Activated CD4-positive, alpha-beta T cell treated with anti-CD3 and anti-CD28 coated beads, Interleukin-2, amount 50 U/mL, for 48 hours (primary cell): Measurements from ENCODE around the gene NKX6-2.
"Not testable (repeated sequence)": the region's sequence is repeated elsewhere in the genome, so short reads cannot be mapped to it uniquely, and the experiment has no call there.

Source experiments
- DNase-seq, 2 experiments: peaks; one replicate each; pipeline ENCODE4 v3.0.0-alpha.2; 2020

The NKX6-2 gene

DNA sequence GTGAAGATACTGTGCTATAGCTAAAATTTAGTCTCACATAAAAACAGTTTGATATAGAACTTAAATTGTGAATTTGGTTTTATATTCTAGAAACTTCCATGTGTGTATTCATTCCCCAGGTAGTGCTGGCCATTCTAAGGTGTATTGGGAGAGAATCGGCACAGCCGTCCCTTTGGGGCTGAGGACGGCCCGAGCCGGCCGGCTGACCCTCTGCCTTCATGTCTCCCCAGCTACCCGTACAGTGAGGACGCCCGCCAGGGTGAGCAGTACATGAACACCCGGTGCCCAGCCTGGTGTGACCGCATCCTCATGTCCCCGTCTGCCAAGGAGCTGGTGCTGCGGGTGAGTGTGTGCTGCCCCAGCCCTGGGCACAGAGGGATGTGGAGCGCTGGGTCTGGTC, 8.5 kb downstream of the NKX6-2 start:
- no peak for DNase-seq

GRCh38 chr10:132776821-132777220, 9.1 kb downstream of the NKX6-2 start:
- DNase-seq: no peak

DNA sequence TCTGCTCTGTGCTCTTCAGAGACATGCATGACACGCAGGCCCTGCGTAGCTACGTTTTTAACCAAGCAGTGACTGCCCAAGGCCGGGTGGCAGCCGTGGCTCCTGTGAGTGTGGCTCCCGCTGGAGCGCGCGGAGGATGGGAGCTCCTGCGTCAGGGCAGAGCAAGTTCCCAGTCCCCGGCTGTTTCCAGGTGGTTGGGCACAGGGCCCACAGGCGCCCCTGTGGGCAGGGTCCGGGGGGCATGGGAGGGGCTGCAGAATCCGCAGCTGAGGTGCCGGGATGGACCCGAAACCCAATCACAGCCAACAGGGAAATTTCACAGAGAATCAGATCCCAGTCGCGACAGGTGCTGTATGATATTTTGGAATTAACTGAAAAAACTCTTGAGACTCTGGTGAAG, 9.8 kb downstream of the NKX6-2 start:
- DNase-seq: no peak

- no peak for DNase-seq
Measured at GRCh38 chr10:132774902-132775863, 10.8 kb downstream of the NKX6-2 start.

DNA sequence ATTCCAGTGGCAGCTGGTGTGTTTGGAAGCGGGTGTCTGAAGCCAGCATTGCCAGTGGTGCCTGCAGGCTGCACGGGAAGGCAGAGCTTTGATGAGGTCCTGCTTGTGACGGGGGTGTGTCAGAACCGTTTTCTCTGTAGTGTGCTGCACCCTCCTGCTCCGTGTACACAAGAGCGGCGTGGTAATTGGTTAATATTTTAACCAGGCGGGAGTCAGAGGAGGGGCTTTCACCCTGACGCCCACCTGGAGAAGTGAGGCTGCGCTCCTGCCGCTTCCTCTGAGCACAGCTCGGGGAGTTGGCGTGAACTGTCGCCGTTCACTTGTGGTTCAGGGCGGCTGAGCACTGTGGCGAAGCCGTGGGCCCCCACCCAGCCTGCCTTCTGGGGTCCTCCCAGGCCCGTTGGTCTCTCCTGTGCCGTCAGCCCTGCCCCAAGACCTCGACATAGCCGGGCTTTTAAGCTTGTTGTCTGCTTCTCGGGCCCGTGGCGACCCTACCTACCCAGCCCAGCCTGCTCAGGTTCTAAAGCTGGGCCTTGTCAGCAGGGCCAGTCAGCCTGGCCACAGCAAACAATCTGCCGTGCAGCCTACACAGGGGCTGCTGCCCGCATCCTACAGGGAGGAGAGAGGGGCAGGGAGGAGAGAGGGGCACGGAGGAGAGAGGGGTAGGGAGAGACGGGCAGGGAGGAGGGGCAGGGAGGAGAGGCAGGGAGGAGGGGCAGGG, 11.6 kb downstream of the NKX6-2 start:
- DNase-seq: no peak

DNA sequence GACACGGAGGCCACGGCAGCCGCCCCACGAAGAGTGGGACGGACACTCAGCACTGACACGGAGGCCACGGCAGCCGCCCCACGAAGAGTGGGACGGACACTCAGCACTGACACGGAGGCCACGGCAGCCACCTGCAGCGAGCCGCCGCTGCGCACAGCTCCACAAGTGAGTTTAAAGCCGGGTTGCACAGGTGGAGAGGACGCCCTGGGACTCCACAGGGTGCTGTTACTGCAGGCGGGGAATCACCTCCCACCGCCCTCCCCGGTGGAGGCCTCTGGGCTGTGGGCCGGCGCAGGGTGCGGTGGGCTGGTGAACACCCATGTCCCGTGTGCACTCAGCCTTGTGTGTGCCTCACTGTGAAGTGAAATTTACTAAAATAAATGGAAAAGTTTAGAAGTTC, 13.1 kb downstream of the NKX6-2 start:
- DNase-seq: not testable (repeated sequence)

- DNase-seq: no peak
Measured at GRCh38 chr10:132770061-132771021, 15.6 kb downstream of the NKX6-2 start.

DNA sequence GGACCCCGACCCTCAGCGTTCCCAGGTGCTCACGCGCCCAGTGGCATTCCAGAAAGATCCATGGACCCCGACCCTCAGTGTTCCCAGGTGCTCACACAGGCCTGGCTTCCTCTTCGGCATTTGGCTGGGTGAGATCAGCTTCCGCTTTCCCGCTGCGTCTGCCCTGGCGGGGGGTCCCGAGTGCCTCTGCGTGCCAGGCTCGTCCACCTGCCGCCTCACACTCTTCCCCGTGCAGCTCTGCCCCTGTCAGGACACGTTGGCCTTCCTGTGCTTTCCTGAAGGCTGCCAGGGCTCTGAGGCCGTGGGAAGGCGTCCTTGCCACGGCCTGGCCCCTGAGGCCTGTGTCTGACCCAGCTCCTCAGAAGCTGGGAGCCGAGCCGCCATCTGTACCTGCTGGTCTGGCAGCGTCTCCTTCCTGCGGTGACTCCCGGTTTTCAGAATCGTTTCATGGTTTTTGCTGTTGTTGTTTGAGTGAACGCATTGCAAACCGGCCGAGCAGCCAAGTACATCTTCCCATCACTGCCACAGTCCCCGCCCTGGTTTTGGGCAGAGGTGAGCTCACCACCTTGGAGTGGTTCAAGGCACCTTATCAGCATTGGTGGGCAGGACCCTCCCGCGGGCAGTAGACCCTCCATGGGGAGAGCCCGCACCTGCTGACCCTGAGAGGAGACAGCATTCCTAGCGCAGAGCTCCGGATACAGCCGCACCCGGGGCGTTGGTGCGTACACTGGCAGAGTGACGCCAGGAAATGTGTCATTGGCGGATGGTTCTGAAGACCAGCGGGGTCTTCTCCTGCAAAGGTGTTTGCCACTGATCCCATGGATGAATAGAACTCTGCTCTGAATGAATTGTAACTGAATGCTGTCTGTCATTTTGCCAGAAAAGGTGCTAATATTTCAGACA, 17.4 kb downstream of the NKX6-2 start:
- DNase-seq: no peak

GRCh38 chr10:132766291-132766690, 19.7 kb downstream of the NKX6-2 start:
- DNase-seq: no peak

DNA sequence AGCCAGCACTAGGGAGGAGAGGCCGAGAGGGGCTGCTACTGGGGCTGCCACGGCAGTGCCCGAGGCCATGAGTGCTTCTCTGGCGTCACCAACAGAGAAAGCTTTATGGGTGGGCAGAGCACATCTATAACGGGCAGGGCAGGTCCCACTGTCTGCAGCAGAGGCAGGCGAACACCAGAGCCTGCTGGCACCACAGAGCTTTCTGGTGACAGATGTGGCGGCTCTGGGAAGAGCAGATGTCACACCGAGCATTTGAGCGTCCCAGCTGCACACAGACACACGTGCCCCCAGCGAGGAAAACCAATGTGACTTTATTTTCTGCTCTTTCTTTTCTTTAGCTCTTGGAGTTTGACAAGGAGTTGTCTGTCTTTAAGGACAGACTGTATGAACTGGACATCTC, 20.5 kb downstream of the NKX6-2 start:
- no peak for DNase-seq

- DNase-seq: no peak
Measured at GRCh38 chr10:132764108-132764507, 21.8 kb downstream of the NKX6-2 start.

GRCh38 chr10:132763545-132763944, 22.4 kb downstream of the NKX6-2 start:
- DNase-seq: no peak

GRCh38 chr10:132762267-132762666, 23.7 kb downstream of the NKX6-2 start:
- DNase-seq: peak; percentile 8 to 31

- DNase-seq: no peak
Measured at GRCh38 chr10:132761395-132762060, 24.4 kb downstream of the NKX6-2 start.

DNA sequence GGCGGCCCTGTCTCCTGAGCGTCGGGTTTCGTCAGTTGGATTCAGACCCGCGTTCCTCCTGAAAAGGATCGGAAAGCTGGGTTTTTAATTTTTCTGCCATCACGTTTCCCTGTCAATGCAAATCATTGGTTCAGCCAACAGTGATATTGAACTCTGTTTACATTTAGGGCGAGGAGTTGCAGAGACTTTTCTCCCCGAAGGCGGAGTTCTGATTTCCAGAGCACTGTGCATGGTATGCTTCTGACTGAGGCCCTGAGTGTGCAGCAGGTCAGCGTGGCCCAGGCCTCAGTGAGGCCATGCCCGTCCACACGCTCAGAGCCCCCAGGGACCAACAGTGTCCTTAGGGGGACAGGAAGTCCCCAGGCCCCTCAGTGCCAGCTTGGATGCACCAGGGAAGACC, 27.1 kb downstream of the NKX6-2 start:
- DNase-seq: no peak

- DNase-seq: no peak
Measured at GRCh38 chr10:132757171-132757570, 28.8 kb downstream of the NKX6-2 start.

DNA sequence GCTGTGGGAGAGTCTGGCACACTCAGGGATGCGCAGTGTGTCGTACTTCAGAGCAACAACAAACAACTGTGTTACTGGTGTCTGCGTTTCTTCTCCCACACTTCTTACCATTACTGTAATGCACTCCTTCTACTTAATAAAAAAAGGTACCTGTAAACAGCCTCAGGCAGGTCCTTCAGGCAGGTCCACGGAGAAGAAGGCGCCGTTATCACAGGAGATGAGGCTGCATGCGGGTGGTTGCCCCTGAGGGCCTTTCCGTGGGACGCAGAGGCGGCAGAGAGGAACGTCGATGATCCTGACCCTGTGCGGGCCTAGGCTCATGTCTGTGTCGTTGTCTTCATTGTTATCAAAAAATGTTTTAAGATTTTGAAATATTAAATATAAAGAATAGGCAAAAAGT, 29.4 kb downstream of the NKX6-2 start:
- DNase-seq: no peak

GRCh38 chr10:132755166-132755711, 30.7 kb downstream of the NKX6-2 start:
- DNase-seq: no peak

DNA sequence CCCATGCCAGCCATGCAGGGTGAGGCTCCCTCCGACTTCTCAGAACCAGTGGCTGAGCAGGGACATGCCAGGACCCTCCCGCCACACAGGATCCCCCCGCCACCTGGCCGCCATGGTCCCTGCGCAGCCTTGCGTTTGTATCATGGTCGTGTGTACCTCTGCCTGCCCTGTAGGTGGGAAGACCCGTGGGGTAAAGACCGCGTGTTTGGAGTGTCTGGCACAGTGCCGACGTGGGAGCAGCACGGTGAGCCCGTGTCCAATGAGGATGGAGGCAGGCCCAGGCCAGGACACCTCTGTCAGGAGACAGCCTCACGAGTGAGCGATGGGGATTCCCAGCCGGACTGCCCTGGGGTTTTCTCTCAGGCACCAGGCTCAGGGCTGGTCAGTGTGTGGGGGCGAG, 31.9 kb downstream of the NKX6-2 start:
- no peak for DNase-seq

DNA sequence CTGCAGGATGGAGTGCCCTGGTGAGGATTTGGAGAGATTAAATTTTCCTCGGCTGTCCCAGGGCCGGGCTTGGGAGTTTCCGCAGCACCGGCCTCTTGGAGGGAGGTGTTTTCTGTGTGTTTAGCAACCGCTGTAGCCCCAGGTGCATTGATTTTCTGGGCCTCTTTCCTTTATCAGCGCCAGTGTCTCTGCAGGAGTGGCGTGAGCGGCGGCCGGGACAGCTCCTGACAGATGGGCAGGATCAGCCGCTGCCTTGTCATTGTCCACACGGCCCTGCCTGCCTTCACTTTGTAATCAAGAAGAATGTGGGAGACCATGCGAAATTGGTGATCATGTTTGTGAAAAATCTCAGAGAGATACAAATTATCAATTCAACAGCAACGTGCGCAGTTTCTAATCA, 32.4 kb downstream of the NKX6-2 start:
- DNase-seq: no peak

GRCh38 chr10:132752961-132753360, 33.0 kb downstream of the NKX6-2 start:
- DNase-seq: no peak
